CD4-positive, alpha-beta T cell treated with Interleukin-2 at 100 ng/mL for 4 hours (primary cell): ENCODE measurements around the gene KCNH6.

ENCODE experiments used
- DNase-seq: peaks from one replicate; pipeline ENCODE4 v3.0.0-alpha.2; 2020; ENCODE audit warnings: low spot score

The KCNH6 gene

DNA sequence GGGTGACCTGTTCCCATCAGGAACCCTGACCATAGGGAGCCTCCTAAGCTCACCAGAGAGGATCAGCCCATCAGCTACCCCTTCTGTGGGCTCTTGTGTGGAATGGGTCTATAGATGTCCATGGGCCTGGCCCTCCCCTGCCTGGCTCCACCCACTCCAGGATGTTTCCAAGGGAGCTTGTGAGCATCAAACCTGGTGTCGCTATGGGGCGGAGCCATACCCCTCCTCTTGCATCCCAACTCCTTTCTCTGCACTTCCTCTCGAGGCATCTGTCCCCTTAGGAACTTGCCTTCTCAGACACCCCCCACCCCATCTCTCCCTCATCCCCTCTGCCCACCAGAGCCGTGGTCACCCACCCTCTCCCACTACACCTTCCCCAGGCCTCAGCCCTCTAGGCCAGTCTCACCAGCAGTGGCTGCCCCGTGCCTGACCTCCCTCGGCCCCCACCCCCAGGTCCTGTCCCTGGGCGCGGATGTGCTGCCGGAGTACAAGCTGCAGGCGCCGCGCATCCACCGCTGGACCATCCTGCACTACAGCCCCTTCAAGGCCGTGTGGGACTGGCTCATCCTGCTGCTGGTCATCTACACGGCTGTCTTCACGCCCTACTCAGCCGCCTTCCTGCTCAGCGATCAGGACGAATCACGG lies 10.4 kb downstream of the KCNH6 start:
- DNase-seq, result no peak

DNA sequence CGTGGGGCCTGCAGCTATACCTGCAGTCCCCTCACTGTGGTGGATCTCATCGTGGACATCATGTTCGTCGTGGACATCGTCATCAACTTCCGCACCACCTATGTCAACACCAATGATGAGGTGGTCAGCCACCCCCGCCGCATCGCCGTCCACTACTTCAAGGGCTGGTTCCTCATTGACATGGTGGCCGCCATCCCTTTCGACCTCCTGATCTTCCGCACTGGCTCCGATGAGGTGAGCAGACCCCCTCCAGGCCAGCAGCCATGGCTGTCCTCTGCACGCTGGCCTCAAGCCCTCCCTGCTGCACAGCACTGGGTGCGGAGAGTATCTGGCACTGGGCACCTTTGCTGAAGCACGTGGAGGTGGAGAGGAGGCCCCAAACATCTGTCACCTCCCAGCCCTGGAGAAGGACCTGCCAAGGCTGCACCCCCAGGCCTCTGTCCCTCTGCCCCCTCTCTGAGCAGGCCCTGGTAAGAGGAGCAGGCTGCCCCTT lies 11.0 kb downstream of the KCNH6 start:
- no peak for DNase-seq

DNA sequence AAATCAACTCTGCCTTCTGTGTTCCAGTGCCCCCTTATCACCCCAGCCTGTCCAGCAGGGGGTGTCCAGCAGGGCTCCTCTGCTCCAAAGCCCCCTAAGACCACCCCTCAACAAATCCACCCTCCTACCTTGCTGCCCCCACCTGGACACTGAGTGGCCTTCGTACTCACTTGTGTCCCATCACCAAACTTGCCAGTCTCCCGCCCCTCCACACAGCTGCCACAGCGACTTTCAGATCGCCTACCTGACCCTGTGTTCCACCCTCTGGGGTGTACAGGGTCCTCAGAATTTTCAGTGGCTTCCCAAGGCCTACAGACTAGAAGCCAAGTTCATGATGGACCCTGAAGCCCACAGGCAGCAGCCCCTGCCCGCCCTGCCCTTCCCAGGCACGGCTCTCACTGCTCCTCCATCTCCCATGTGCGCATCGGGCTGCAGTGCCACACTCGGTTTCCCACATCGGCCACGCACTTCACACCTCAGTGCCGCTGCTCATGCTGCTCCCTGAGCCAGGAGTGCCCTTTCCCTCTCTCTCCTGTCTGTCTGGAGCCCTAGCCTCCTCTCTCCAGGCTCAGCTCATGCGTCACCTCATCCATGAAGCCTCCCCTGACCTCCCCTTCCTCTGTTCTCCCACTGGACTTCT lies 11.8 kb downstream of the KCNH6 start:
- DNase-seq, result no peak

DNA sequence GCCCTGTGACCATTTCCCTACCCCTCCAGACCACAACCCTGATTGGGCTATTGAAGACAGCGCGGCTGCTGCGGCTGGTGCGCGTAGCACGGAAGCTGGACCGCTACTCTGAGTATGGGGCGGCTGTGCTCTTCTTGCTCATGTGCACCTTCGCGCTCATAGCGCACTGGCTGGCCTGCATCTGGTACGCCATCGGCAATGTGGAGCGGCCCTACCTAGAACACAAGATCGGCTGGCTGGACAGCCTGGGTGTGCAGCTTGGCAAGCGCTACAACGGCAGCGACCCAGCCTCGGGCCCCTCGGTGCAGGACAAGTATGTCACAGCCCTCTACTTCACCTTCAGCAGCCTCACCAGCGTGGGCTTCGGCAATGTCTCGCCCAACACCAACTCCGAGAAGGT lies 12.5 kb downstream of the KCNH6 start:
- no peak for DNase-seq

DNA sequence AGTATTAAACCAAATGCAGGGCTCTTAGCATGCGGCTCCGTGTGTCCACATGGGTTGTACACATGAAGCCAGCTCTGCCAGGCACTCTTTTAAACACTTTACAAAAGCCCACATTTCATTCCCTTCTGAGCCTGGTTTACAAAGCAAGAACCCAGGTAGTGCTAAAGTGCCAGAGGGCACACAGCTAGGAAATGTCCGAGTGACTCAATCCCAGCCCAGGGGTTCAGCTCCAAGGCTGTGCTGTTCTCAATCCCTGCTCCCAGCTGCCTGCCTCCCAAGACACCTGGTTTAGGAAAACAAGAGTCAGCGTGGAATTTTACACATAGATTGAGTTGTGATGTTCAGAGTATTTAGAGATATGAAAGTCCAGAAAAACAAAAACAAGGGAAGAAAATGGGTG lies 13.8 kb downstream of the KCNH6 start:
- no peak for DNase-seq

DNA sequence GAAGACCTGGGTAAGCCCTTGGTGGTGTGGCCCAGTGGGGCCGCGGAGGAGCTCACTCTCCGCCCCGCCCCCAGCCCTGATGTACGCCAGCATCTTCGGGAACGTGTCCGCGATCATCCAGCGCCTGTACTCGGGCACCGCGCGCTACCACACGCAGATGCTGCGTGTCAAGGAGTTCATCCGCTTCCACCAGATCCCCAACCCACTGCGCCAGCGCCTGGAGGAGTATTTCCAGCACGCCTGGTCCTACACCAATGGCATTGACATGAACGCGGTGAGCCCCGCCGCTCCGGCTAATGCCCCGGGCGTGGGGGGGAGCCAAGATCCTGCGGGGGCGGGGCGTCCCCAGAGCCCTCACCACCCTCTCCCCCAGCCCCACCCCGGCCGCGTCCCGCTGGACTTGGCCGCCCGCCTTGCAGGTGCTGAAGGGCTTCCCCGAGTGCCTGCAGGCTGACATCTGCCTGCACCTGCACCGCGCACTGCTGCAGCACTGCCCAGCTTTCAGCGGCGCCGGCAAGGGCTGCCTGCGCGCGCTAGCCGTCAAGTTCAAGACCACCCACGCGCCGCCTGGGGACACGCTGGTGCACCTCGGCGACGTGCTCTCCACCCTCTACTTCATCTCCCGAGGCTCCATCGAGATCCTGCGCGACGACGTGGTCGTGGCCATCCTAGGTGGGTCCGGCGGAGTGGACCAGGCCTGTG lies 15.0 kb downstream of the KCNH6 start:
- no peak for DNase-seq

DNA sequence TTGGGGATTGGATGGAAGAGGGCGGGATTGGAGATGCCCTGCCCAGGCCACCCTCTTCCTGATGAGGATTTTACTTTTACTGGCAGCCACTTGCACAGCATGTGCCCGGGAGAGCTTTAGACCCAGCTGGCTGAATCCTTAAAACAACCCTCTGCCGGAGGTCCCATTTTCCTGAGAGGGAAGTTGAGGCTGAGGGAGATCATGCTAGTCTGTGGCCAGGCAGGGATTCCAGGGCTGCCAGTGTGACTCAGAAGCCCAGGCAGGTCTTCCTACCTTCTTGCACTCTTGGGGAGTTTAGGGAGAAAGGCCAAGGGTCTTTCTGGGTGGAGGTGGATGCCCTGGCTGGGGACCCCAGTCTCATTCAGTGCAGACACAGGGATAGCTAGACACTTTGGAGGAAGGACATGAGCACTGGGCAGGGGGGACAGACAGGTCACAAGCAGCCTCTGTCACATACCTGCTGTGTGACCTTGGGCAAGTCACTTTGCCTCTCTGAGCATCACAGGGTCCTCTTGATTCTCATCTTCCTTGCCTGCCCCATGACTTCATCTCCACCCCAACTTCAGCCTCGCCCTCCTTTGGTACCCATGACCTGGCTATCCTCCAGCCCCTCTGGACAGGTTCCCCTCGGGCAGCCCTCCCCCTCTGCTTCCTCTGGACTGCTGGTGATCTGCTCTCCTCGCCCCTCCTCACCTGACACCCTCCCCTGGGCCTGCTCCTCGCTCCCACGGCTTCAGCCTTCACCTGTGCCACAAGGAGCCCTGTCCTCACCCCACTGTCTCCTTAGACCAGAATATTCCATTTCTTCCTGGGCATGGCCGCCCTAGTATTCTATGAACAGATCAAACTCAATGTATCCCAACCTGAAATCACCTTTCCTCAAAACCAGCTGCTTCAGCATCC lies 15.8 kb downstream of the KCNH6 start:
- no peak for DNase-seq

DNA sequence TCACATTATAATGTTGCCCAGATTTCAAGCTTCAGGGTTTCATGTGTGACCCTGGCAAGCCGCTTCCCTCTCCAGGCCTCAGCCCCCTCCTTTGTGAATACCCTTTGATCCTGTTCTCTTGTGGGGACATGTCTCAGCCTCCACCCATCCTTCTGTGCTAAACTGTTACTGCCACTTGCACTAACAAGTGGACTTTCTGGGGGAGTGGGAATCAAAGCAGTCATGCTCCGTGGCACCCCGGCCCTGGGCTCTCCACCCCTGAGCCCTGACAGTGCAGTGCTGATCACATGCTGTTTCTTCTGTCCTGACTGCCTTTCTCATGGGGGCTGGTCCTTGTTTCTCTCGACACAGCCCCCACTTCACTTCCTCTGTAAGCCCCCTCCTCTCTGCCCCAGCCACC lies 17.4 kb downstream of the KCNH6 start:
- no peak for DNase-seq

DNA sequence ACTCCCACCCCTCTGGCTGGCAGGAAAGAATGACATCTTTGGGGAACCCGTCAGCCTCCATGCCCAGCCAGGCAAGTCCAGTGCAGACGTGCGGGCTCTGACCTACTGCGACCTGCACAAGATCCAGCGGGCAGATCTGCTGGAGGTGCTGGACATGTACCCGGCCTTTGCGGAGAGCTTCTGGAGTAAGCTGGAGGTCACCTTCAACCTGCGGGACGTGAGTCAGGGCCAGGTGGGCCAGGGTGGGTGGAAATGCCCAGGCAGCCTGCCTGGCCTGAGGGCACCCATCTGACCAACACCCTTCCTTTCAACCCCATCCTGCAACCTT lies 19.0 kb downstream of the KCNH6 start:
- no peak for DNase-seq

DNA sequence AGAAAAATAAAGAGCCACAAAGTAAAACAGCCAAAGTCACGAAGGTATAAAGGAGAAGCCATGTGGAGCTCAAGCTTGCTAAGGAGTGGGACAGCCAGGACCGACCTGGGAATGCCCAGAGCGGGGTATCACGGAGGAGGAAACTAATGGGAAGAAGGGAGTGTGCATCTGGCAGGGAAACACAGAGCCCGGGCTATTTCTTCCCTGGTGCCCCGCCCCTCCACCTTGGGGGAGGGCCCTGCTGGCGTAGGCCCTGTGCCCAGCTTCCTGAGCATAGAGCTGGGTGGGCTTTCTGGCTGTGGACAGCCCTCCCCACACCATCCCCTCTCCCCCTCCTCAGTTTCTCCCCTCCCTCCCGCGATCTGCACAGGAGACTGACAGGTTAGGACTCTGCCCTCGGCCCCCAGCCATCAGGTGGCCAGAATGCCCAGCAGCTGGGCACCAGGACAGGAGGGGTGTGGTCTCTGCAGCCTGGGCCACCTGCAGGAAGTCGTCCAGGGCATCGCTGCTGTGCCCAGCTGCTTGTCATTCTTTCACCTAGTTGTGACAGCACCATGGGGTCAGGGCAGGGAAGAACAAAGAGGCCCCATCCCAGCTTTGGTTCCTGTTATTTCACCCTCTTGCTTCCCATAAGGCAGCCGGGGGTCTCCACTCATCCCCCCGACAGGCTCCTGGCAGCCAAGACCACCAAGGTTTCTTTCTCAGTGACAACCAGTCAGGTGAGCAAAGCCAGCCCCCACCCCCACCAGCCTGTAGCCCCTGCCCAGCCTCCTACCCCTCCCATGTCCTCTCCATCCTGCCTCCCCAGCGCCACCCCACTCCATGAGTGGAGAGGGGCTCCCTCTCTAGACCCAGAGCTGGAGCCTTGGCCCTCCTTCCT lies 20.0 kb downstream of the KCNH6 start:
- DNase-seq, result no peak

DNA sequence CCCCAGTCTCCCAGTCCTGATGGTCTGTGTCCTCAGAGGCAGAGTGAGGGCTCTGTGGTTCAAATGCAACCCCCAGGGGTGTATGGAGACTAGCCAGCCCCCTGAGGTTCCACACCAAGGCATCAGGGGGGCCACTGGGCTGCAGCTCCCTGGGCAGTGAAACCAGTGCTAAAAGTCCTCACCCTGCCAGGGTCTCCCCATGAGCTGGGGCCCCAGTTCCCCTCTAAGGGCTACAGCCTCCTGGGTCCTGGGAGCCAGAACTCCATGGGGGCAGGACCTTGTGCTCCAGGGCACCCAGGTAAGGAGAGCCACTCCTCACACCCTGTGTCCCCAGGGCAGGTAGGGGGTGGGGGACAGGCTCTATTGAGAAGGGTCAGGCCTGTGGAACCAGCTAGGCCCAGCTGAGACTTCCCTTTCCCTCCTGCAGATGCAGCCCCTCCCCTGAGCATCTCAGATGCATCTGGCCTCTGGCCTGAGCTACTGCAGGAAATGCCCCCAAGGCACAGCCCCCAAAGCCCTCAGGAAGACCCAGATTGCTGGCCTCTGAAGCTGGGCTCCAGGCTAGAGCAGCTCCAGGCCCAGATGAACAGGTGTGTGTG lies 20.8 kb downstream of the KCNH6 start:
- no peak for DNase-seq

DNA sequence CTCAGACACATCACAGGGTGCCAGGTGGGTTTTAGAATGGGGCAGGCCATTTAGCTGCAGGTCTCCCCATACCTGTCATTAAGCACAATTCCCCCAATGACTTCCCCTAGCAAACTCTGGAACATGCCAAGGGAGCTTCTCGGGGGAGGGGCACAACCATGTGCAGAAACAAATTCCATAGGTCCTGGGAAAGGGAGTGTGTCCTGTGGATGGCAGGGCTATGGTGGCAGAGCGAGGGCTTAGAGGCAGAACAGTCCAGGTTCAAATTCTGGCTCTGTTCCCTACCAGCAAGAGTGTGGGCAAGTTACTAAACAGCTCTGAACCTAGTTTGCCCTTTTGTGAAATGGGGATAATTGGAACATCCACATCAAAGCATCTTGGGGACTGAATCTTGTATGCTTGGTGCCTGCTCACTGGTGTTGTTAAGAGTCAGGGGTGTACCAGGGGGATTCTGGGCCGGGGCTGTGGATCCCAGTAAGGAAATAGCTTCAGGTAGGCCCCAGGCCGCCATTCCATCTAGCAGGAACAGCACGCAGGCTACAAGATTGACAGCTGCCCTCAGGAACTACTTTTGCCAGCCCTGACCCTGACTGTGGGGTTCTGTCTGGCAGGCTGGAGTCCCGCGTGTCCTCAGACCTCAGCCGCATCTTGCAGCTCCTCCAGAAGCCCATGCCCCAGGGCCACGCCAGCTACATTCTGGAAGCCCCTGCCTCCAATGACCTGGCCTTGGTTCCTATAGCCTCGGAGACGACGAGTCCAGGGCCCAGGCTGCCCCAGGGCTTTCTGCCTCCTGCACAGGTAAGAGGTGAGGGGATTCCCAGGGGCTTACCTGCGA lies 21.5 kb downstream of the KCNH6 start:
- no peak for DNase-seq

DNA sequence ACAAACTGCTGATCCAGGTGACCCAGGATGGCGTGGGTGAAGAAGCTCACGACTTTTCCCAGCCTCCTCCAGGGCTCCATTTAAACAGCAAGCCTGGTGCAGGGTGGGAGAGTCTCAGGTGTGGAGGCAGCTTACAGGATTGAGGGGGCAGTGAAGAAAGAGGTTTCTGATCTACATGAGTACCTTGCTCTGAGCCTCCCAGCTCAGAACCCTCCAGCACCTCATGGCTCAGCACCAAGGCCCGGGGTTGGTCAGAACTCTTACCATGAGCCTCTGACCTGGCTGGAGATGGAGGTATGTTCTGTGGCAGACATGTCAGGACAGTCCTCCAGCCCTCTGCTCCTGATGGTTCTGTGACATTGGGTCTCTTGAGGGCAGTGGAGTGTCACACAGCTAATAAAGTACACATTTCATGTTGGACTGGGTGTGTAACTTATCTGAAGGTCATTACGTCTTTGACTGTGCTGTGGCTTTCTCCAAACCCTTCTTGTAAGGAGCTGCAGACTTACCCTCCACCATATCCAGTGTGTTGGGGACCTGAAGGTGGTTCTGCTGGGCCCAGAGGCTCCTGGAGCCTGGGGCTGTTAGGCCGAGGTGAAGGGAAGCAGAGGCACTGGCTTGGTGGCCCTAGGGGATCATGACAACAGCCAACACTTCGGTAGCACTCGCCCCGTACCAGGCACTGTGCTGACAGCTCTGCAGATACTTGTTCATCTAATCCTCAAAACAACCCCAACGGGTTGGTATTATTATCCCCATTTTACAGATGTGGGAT lies 23.3 kb downstream of the KCNH6 start:
- DNase-seq, result no peak

DNA sequence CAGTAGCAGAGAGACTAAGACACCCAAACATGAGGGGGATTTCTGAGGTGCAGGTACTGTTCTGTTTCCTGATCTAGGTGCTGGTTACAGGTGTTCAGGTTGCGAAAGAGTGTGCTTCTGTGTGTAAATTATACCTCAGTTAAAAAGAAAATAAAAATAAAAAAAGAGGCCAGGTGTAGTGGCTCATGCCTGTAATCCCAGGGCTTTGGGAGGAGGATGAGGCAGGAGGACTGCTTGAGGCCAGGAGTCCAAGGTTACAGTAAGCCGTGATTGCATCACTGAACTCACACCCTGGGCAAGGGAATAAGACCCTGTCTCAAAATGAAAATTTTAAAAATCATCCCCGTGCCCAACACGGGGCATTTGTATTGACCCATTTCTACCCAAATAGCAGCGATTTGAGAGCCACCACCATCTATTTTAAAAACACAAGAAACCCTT lies 23.9 kb downstream of the KCNH6 start:
- no peak for DNase-seq

DNA sequence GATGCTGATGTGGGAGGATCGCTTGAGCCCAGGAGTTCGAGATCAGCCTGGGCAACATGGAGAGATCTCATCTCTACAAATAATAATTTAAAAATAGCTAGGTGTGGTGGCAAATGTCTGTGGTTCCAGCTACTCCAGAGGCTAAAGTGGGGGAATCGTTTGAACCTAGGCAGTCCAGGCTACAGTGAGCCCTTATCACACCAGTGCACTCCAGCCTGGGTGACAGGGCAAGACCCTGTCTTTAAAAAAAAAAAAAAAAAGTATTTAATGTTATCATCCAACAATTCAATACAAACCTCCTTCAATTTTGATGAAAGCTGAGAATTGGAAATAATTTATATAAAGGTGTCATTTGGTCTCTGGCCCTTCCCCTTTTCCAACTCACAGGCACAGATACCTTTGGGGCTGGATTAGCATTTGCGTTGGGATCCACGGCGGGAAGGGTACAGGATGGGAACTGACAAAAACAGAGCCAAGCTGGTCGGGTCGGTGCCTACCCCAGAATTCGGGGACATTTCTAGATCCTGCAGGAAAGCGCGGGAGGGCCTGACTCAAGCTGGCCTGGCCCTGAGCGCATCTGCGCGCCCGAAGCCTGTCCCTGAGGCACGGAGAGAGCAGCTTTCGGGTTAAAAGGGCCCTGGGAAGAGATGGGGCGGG lies 26.3 kb downstream of the KCNH6 start:
- DNase-seq, result no peak

DNA sequence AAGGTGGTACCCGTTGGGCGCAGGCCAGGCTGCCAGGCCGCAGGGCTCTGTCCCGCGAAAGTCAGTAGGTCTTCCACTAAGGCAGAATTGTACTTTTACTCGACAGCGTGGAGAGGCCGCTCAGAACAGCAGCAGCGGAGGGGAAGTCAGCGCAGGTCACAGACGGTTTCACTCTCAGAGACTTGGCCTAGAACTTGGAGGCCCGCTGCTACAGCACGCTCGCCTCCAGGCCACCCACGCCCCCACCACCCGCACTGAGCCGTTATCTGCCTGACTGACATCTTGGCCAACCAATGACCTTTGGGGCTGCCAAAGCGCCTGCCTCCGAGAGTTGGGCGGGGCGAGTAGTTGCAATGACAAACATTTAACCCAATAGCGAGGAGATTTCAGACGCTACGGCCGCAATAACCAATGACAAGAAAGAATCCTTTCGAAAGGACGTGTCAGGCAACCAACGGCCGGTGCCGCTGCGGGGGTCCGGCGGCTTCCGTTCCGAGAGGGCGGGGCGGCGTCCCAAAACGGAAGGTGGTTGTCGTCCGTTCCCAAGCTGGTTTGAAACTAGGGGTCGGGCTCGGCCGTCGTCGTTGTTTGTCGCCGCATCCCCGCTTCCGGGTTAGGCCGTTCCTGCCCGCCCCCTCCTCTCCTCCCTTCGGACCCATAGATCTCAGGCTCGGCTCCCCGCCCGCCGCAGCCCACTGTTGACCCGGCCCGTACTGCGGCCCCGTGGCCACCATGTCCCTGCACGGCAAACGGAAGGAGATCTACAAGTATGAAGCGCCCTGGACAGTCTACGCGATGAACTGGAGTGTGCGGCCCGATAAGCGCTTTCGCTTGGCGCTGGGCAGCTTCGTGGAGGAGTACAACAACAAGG lies 27.0 kb downstream of the KCNH6 start, which contains the start of gene DCAF7:
Gene DCAF7 (plus strand): TSS at position 532 of the 871 bp plus-strand sequence. CDS start 201 bp downstream, at position 733.
- peak; percentile 100 for DNase-seq

DNA sequence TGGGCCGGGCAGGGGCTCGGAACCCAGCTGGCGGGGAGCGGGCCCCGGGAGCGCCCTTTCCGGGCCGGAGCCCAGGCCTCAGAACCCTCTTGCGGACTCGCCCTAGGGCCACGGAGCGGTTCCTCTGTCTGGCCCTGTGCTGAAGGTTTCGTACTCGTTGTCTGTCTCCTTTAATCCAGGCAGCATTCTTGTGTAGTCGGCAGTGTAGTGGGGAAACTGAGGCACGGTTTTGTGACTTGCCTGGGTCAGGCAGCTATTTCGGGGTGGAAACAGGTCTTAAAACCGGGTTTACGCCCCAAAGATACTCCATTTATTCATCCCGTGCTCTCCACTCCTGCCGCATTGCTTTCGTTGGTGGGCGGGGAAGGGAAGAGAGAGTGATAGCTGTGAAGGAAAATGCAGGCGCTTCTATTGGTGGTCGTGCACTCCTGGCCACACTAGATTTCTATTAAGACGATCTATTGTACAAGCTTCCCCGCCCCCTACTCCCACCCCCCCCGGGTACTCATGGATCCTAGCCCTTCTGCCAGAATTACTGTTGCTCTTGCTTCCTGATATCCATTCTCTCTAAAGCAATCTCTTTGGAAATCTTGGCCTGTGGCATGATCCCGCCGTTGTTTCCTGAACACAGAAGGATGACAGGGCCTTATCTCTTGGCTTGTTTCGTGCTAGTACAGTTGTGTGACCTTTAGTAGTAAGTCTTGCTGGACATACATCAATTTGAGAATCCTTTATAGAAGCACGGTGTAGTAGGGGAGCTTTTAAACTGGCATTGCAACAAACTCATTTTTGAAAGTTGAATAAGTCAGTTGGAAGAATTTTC lies 27.9 kb downstream of the KCNH6 start:
- DNase-seq, result no peak
